HepG2 (cell line): ENCODE data around the gene TRNP1. TPM values are rescaled to one million over a fixed set of nuclear protein-coding genes. Genes with fewer than 3 reads are reported as not detected.
"Not testable (repeated sequence)": the region's sequence is repeated elsewhere in the genome, so short reads cannot be mapped to it uniquely, and the experiment has no call there.

Experiments
- ATAC-seq: fragments of 200-7000 bp; cut with Tn5 transposase; 3 replicates; pipeline ENCODE4 v1.9.1; 2020; ENCODE audit warnings: mild to moderate bottlenecking, moderate library complexity
- BruUV-seq: library from RNA; stranded (reverse); fragments of 400-500 nt; replicated peaks from 2 replicates; lab custom pipeline; 2021; lab: Mats Ljungman, UMichigan
- CTCF ChIA-PET: fragments of 300-600 bp; formaldehyde crosslinking; extraction: SDS; loops from one replicate; lab custom pipeline; 2021; ENCODE audit warnings: low total read pairs, inconsistent platforms, low intra/inter-chr PET ratio; lab: Yijun Ruan, JAX
- POLR2A ChIA-PET: fragments of 350-600 bp; sonication (Branson Sonifier 250); formaldehyde crosslinking; loops from one replicate; lab custom pipeline; 2020; ENCODE audit warnings: antibody characterized with exemption, inconsistent platforms; lab: Yijun Ruan, JAX
- DNase-seq: peaks from one replicate; pipeline ENCODE4 v3.0.0-alpha.2; 2015; ENCODE audit warnings: low spot score
- FAIRE-seq: peaks from 3 replicates; lab custom pipeline; 2011; peaks lifted over from hg19 to GRCh38; lab: Jason Lieb, UNC
- H2AFZ ChIP-seq: one replicate; pipeline ENCODE4 v1.6.1; 2011; ENCODE audit warnings: low read length, inconsistent platforms
- H3K27ac ChIP-seq: fragments of 300-600 bp; 3 replicates; pipeline ENCODE4 v1.8.0; 2011; ENCODE audit warnings: mixed run types, mild to moderate bottlenecking, mixed read lengths, low read length, inconsistent platforms; ENCODE audit not compliant: insufficient read depth; ENCODE audit errors: extremely low read length
- H3K27me3 ChIP-seq, 2 experiments: fragments of 200-600 bp in 1 of 2; 2 replicates in 1 of 2; 3 replicates in 1 of 2; pipeline versions ENCODE4 v1.6.0 to v1.8.0; 2011; ENCODE audit warnings: low read length in 2 of 2, mild to moderate bottlenecking in 2 of 2, moderate library complexity in 2 of 2, inconsistent platforms in 1 of 2; ENCODE audit not compliant: insufficient read depth in 2 of 2, control insufficient read depth in 1 of 2
- H3K36me3 ChIP-seq, 2 experiments: fragments of 200-600 bp in 1 of 2; replicated peaks in 1 of 2; 2 replicates in 1 of 2; 3 replicates in 1 of 2; pipeline versions ENCODE4 v1.5.1 to v1.8.0; 2011; ENCODE audit warnings: low read length in 2 of 2, inconsistent platforms in 1 of 2; ENCODE audit not compliant: insufficient read depth in 2 of 2, control insufficient read depth in 1 of 2
- H3K4me1 ChIP-seq: 2 replicates; pipeline ENCODE4 v1.5.1; 2012; ENCODE audit warnings: low read length, inconsistent platforms; ENCODE audit not compliant: insufficient read depth
- H3K4me2 ChIP-seq: 2 replicates; pipeline ENCODE4 v1.6.0; 2011; ENCODE audit warnings: low read depth, low read length, inconsistent platforms
- H3K4me3 ChIP-seq, 3 experiments: fragments of 200-600 bp in 1 of 3; sonication (generic), shearing (Covaris generic) in 1 of 3; replicated peaks in 1 of 3; 2 replicates each; pipeline ENCODE4 v1.5.1; 2011 to 2016; ENCODE audit warnings: low read length in 3 of 3, inconsistent platforms in 2 of 3, low read depth in 2 of 3, mild to moderate bottlenecking in 2 of 3, control low read depth in 1 of 3, mixed read lengths in 1 of 3; ENCODE audit not compliant: insufficient read depth in 1 of 3
- H3K79me2 ChIP-seq: one replicate; pipeline ENCODE4 v1.6.1; 2011; ENCODE audit warnings: low read length, inconsistent platforms; ENCODE audit not compliant: insufficient read depth
- H3K9ac ChIP-seq: 2 replicates; pipeline ENCODE4 v1.6.0; 2011; ENCODE audit warnings: mild to moderate bottlenecking, low read depth, low read length, inconsistent platforms; ENCODE audit not compliant: insufficient read depth
- H3K9me3 ChIP-seq: 2 replicates; pipeline ENCODE4 v1.5.1; 2012; ENCODE audit warnings: mild to moderate bottlenecking, low read length
- H4K20me1 ChIP-seq: 2 replicates; pipeline ENCODE4 v1.6.0; 2011; ENCODE audit warnings: inconsistent platforms, mild to moderate bottlenecking, low read length, moderate library complexity; ENCODE audit not compliant: insufficient read depth
- ZNF512 ChIP-seq: sonication (generic); formaldehyde crosslinking; IDR thresholded peaks from 2 replicates; pipeline ENCODE4 v1.4.0; 2020; ENCODE audit warnings: mild to moderate bottlenecking, missing genetic modification reagents
- ZNF710 ChIP-seq: sonication (generic); formaldehyde crosslinking; IDR thresholded peaks from 2 replicates; pipeline ENCODE4 v1.5.0; 2020; ENCODE audit warnings: mild to moderate bottlenecking, missing genetic modification reagents, borderline replicate concordance
- WGBS: methylation state at CpG from one replicate; pipeline ENCODE4 v1.1.6; 2017; ENCODE audit warnings: low lambda C conversion rate; 5-methylcytosine and 5-hydroxymethylcytosine counted together
- in situ Hi-C: cut with HindIII; loops from 2 replicates; pipeline ENCODE4 v1.10.0; 2017; ENCODE audit warnings: low pct_unique_long_range_greater_than_20kb; ENCODE audit not compliant: extremely low pct_ligation_motif_present
- intact Hi-C: fragments of 100-400 bp; cut with micrococcal nuclease; formaldehyde crosslinking; loops from one replicate; pipeline ENCODE4 v1.10.0; 2022; ENCODE audit not compliant: unreplicated experiment
- polyA plus RNA-seq, 8 experiments: library from polyadenylated mRNA; depleted of rRNA in 3 of 8; stranded (reverse) in 7 of 8; unstranded in 1 of 8; fragments of >200 nt; fragmentation: Illumina TruSeq in 4 of 8; extraction: Trizol in 4 of 8; gene quantifications; 2 replicates each; pipeline versions ENCODE4 v1.2.1 to v1.2.3, GENCODE V29; 2011 to 2016; ENCODE audit warnings: low read depth in 4 of 8, missing spikeins in 1 of 8, mixed read lengths in 1 of 8; ENCODE audit not compliant: insufficient read depth in 1 of 8
- total RNA-seq, 5 experiments: library from RNA; depleted of rRNA; stranded (reverse); fragments of >200 nt; fragmentation: Illumina TruSeq; extraction: Trizol; gene quantifications; 2 replicates each; pipeline ENCODE4 v1.2.3, GENCODE V29; 2016; ENCODE audit warnings: low read depth in 1 of 5

The TRNP1 gene
- total and polyA plus RNA-seq, 2 of the 13 experiments (the other 11 are each of a cell fraction or from before 2014, with no cell fraction given), result 42.0 to 158 TPM

- BruUV-seq, H3K79me2 ChIP-seq, H3K9ac ChIP-seq, DNase-seq, H3K4me3 ChIP-seq, FAIRE-seq, H2AFZ ChIP-seq, ATAC-seq, H3K36me3 ChIP-seq, H4K20me1 ChIP-seq, CTCF ChIA-PET, H3K9me3 ChIP-seq, intact Hi-C loops, H3K27me3 ChIP-seq, H3K27ac ChIP-seq, H3K4me2 ChIP-seq: not testable (repeated sequence)
- POLR2A ChIA-PET, result interaction anchor here (1.0 to 2.4 kb wide), 3 partner anchors 20 to 75 kb away, joined by 3 to 8 read pairs (median 5); partner anchors contain the start of gene NR0B2
- WGBS, result 90% methylated on average over 12 of the region's 12 CpGs
- in situ Hi-C loops, result loop anchor here (5.0 kb wide), 1 partner anchor 77 kb away; the partner anchor contains the start of gene NR0B2
- TF ChIP-seq ZNF512 (peak; percentile 86; the same call in 1 of the 2 replicates), ZNF710 (peak; percentile 63; the same call in 1 of the 2 replicates)
- H3K4me1 ChIP-seq, result peaks cover 63% of the 10 kb centered on the region
Observed at GRCh38 chr1:26989403-26990109, 3.9 kb upstream of the TRNP1 start.
